DMS79 (cell line): ENCODE results near the gene OPRD1.
"Not testable (repeated sequence)": the region's sequence is repeated elsewhere in the genome, so short reads cannot be mapped to it uniquely, and the experiment has no call there.

Source experiments
- DNase-seq: peaks from one replicate; lab custom pipeline; 2025; lab: John Stamatoyannopoulos, UW

OPRD1 gene

GRCh38 chr1:28801461-28801860 is 10.5 kb upstream of the OPRD1 start:
- DNase-seq, result no peak

- no peak for DNase-seq
Measured at GRCh38 chr1:28803051-28803450, 8.9 kb upstream of the OPRD1 start.

GRCh38 chr1:28803662-28804061 is 8.3 kb upstream of the OPRD1 start:
- DNase-seq, result no peak

- no peak for DNase-seq
Measured at GRCh38 chr1:28804071-28804470, 7.9 kb upstream of the OPRD1 start.

GRCh38 chr1:28807046-28807445 is 4.9 kb upstream of the OPRD1 start:
- DNase-seq, result no peak

- no peak for DNase-seq
Measured at GRCh38 chr1:28807986-28808385, 4.0 kb upstream of the OPRD1 start.

GRCh38 chr1:28811369-28811765 is 603 bp upstream of the OPRD1 start:
- DNase-seq, result no peak

- DNase-seq, result no peak
Measured at GRCh38 chr1:28812669-28813468, 899 bp downstream of the OPRD1 start.

- no peak for DNase-seq
Measured at GRCh38 chr1:28813931-28814465, 2.0 kb downstream of the OPRD1 start.

GRCh38 chr1:28815533-28816185 is 3.7 kb downstream of the OPRD1 start:
- DNase-seq, result peak; percentile 67

- DNase-seq, result no peak
Measured at GRCh38 chr1:28817133-28817532, 5.2 kb downstream of the OPRD1 start.

- no peak for DNase-seq
Measured at GRCh38 chr1:28819020-28819419, 7.0 kb downstream of the OPRD1 start.

GRCh38 chr1:28822799-28823198 is 10.8 kb downstream of the OPRD1 start:
- DNase-seq, result no peak

GRCh38 chr1:28824061-28824460 is 12.1 kb downstream of the OPRD1 start:
- DNase-seq, result not testable (repeated sequence)

GRCh38 chr1:28828227-28828858 is 16.4 kb downstream of the OPRD1 start:
- not testable (repeated sequence) for DNase-seq

- DNase-seq, result no peak
Measured at GRCh38 chr1:28830814-28831213, 18.8 kb downstream of the OPRD1 start.

GRCh38 chr1:28832966-28833365 is 21.0 kb downstream of the OPRD1 start:
- no peak for DNase-seq

- DNase-seq, result no peak
Measured at GRCh38 chr1:28833381-28833780, 21.4 kb downstream of the OPRD1 start.

- peak; percentile 88 for DNase-seq
Measured at GRCh38 chr1:28835237-28835650, 23.3 kb downstream of the OPRD1 start.

- no peak for DNase-seq
Measured at GRCh38 chr1:28836421-28836956, 24.5 kb downstream of the OPRD1 start.

GRCh38 chr1:28840928-28841544 is 29.1 kb downstream of the OPRD1 start:
- DNase-seq, result no peak
